HepG2 (cell line): ENCODE results near the gene KCNH6. TPM values are rescaled to one million over a fixed set of nuclear protein-coding genes. Genes with fewer than 3 reads are reported as not detected.

Source experiments
- EED ChIP-seq: sonication (generic); formaldehyde crosslinking; IDR thresholded peaks from 2 replicates; pipeline ENCODE4 v1.5.0; 2020; ENCODE audit warnings: mild to moderate bottlenecking, missing genetic modification reagents
- HDAC6 ChIP-seq: fragments of 200-600 bp; sonication (generic); IDR thresholded peaks from 2 replicates; pipeline ENCODE4 v1.7.0; 2017; ENCODE audit warnings: mild to moderate bottlenecking, antibody characterized with exemption, low read length, low read depth
- IKZF5 ChIP-seq: IDR thresholded peaks from 2 replicates; pipeline ENCODE4 v1.6.1; 2018; ENCODE audit warnings: missing genetic modification reagents, mild to moderate bottlenecking, missing compliant biosample characterization
- KDM5A ChIP-seq: fragments of 200-600 bp; sonication (generic); IDR thresholded peaks from 2 replicates; pipeline ENCODE4 v1.7.0; 2018; ENCODE audit warnings: antibody characterized with exemption, mild to moderate bottlenecking, low read length, borderline replicate concordance
- KLF11 ChIP-seq: IDR thresholded peaks from 2 replicates; pipeline ENCODE4 v1.6.1; 2016; ENCODE audit warnings: missing compliant biosample characterization
- MBNL3 ChIP-seq: fragments of 250-450 bp; sonication (Bioruptor Pico); conservative IDR thresholded peaks from 2 replicates; pipeline ENCODE4 v1.8.0; 2022; ENCODE audit warnings: mild to moderate bottlenecking, inconsistent platforms
- MTERF4 ChIP-seq: sonication (generic); formaldehyde crosslinking; IDR thresholded peaks from 2 replicates; pipeline ENCODE4 v1.8.0; 2023; ENCODE audit warnings: mild to moderate bottlenecking, missing genetic modification reagents
- PHF20 ChIP-seq: sonication (generic); formaldehyde crosslinking; IDR thresholded peaks from 2 replicates; pipeline ENCODE4 v1.5.0; 2020; ENCODE audit warnings: mild to moderate bottlenecking, missing genetic modification reagents
- POGZ ChIP-seq: sonication (generic); formaldehyde crosslinking; IDR thresholded peaks from 2 replicates; pipeline ENCODE4 v1.4.0; 2020; ENCODE audit warnings: mild to moderate bottlenecking, missing genetic modification reagents
- PRDM4 ChIP-seq: sonication (generic); formaldehyde crosslinking; IDR thresholded peaks from 2 replicates; pipeline ENCODE4 v1.9.0; 2021; ENCODE audit warnings: missing genetic modification reagents, borderline replicate concordance
- SKI ChIP-seq: fragments of 450-650 bp; IDR thresholded peaks from one replicate; pipeline ENCODE4 v1.6.1; 2018; ENCODE audit warnings: mild to moderate bottlenecking; ENCODE audit not compliant: partially characterized antibody
- ZBTB7A ChIP-seq: sonication (generic); formaldehyde crosslinking; IDR thresholded peaks from 2 replicates; pipeline ENCODE4 v1.8.0; 2022; ENCODE audit warnings: mild to moderate bottlenecking, missing genetic modification reagents
- polyA plus RNA-seq, 8 experiments: library from polyadenylated mRNA; depleted of rRNA in 3 of 8; stranded (reverse) in 7 of 8; unstranded in 1 of 8; fragments of >200 nt; fragmentation: Illumina TruSeq in 4 of 8; extraction: Trizol in 4 of 8; gene quantifications; 2 replicates each; pipeline versions ENCODE4 v1.2.1 to v1.2.3, GENCODE V29; 2011 to 2016; ENCODE audit warnings: low read depth in 4 of 8, missing spikeins in 1 of 8, mixed read lengths in 1 of 8; ENCODE audit not compliant: insufficient read depth in 1 of 8
- total RNA-seq, 5 experiments: library from RNA; depleted of rRNA; stranded (reverse); fragments of >200 nt; fragmentation: Illumina TruSeq; extraction: Trizol; gene quantifications; 2 replicates each; pipeline ENCODE4 v1.2.3, GENCODE V29; 2016; ENCODE audit warnings: low read depth in 1 of 5
- TF ChIP-seq, protein P1 (sequence below): sonication (generic); formaldehyde crosslinking; IDR thresholded peaks from 2 replicates; pipeline ENCODE4 v1.4.0; 2020; ENCODE audit warnings: missing genetic modification reagents
- TF ChIP-seq, protein P2 (sequence below): sonication (generic); formaldehyde crosslinking; IDR thresholded peaks from 2 replicates; pipeline ENCODE4 v1.4.0; 2020; ENCODE audit warnings: low read depth, missing genetic modification reagents

KCNH6 gene
- total and polyA plus RNA-seq, 2 of the 13 experiments (the other 11 are each of a cell fraction or from before 2014, with no cell fraction given) = 0.05 to 0.18 TPM

DNA sequence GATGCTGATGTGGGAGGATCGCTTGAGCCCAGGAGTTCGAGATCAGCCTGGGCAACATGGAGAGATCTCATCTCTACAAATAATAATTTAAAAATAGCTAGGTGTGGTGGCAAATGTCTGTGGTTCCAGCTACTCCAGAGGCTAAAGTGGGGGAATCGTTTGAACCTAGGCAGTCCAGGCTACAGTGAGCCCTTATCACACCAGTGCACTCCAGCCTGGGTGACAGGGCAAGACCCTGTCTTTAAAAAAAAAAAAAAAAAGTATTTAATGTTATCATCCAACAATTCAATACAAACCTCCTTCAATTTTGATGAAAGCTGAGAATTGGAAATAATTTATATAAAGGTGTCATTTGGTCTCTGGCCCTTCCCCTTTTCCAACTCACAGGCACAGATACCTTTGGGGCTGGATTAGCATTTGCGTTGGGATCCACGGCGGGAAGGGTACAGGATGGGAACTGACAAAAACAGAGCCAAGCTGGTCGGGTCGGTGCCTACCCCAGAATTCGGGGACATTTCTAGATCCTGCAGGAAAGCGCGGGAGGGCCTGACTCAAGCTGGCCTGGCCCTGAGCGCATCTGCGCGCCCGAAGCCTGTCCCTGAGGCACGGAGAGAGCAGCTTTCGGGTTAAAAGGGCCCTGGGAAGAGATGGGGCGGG is 26.3 kb downstream of the KCNH6 start (continued):
- TF ChIP-seq, protein P1, sequence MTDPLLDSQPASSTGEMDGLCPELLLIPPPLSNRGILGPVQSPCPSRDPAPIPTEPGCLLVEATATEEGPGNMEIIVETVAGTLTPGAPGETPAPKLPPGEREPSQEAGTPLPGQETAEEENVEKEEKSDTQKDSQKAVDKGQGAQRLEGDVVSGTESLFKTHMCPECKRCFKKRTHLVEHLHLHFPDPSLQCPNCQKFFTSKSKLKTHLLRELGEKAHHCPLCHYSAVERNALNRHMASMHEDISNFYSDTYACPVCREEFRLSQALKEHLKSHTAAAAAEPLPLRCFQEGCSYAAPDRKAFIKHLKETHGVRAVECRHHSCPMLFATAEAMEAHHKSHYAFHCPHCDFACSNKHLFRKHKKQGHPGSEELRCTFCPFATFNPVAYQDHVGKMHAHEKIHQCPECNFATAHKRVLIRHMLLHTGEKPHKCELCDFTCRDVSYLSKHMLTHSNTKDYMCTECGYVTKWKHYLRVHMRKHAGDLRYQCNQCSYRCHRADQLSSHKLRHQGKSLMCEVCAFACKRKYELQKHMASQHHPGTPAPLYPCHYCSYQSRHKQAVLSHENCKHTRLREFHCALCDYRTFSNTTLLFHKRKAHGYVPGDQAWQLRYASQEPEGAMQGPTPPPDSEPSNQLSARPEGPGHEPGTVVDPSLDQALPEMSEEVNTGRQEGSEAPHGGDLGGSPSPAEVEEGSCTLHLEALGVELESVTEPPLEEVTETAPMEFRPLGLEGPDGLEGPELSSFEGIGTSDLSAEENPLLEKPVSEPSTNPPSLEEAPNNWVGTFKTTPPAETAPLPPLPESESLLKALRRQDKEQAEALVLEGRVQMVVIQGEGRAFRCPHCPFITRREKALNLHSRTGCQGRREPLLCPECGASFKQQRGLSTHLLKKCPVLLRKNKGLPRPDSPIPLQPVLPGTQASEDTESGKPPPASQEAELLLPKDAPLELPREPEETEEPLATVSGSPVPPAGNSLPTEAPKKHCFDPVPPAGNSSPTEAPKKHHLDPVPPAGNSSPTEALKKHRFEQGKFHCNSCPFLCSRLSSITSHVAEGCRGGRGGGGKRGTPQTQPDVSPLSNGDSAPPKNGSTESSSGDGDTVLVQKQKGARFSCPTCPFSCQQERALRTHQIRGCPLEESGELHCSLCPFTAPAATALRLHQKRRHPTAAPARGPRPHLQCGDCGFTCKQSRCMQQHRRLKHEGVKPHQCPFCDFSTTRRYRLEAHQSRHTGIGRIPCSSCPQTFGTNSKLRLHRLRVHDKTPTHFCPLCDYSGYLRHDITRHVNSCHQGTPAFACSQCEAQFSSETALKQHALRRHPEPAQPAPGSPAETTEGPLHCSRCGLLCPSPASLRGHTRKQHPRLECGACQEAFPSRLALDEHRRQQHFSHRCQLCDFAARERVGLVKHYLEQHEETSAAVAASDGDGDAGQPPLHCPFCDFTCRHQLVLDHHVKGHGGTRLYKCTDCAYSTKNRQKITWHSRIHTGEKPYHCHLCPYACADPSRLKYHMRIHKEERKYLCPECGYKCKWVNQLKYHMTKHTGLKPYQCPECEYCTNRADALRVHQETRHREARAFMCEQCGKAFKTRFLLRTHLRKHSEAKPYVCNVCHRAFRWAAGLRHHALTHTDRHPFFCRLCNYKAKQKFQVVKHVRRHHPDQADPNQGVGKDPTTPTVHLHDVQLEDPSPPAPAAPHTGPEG = no peak; the same call in 1 of the 2 replicates
- TF ChIP-seq HDAC6 = no peak
- TF ChIP-seq ZBTB7A (CRISPR knock-in tag) = peak; percentile 75; the same call in 1 of the 2 replicates
- TF ChIP-seq POGZ (CRISPR knock-in tag) = no peak
- TF ChIP-seq MBNL3 (CRISPR knock-in tag) = no peak
- peak; percentile 95; the same call in 1 of the 2 replicates for TF ChIP-seq MTERF4
- TF ChIP-seq, protein P2, sequence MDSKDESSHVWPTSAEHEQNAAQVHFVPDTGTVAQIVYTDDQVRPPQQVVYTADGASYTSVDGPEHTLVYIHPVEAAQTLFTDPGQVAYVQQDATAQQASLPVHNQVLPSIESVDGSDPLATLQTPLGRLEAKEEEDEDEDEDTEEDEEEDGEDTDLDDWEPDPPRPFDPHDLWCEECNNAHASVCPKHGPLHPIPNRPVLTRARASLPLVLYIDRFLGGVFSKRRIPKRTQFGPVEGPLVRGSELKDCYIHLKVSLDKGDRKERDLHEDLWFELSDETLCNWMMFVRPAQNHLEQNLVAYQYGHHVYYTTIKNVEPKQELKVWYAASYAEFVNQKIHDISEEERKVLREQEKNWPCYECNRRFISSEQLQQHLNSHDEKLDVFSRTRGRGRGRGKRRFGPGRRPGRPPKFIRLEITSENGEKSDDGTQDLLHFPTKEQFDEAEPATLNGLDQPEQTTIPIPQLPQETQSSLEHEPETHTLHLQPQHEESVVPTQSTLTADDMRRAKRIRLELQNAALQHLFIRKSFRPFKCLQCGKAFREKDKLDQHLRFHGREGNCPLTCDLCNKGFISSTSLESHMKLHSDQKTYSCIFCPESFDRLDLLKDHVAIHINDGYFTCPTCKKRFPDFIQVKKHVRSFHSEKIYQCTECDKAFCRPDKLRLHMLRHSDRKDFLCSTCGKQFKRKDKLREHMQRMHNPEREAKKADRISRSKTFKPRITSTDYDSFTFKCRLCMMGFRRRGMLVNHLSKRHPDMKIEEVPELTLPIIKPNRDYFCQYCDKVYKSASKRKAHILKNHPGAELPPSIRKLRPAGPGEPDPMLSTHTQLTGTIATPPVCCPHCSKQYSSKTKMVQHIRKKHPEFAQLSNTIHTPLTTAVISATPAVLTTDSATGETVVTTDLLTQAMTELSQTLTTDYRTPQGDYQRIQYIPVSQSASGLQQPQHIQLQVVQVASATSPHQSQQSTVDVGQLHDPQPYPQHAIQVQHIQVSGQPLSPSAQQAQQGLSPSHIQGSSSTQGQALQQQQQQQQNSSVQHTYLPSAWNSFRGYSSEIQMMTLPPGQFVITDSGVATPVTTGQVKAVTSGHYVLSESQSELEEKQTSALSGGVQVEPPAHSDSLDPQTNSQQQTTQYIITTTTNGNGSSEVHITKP = no peak; the same call in 1 of the 2 replicates
- TF ChIP-seq KLF11 (CRISPR knock-in tag) = no peak
- TF ChIP-seq IKZF5 (CRISPR knock-in tag) = no peak
- no peak for TF ChIP-seq SKI
- TF ChIP-seq PRDM4 = no peak
- TF ChIP-seq PHF20 (CRISPR knock-in tag) = no peak
- TF ChIP-seq EED (CRISPR knock-in tag) = peak; percentile 96
- TF ChIP-seq KDM5A = no peak
